ENCODE data around the gene SPRYD3. TPM values are rescaled to one million over a fixed set of nuclear protein-coding genes. Genes with fewer than 3 reads are reported as not detected.

SPRYD3 gene
- total and polyA plus RNA-seq, 2 experiments from 2014 or later, result 4.3 to 5.4 TPM

GRCh38 chr12:53074283-53074998 is 4.7 kb downstream of the SPRYD3 start:
- no peak overlapping the region for H2AFZ ChIP-seq
- H3K4me1 Mint-ChIP-seq, result peaks cover 37% of the 10 kb centered on the region
- TF ChIP-seq CREB1 (CRISPR knock-in tag; IDR thresholded peaks at IDR 0.05; ENCODE audit: low read depth), result no peak
- H3K27me3 ChIP-seq (ENCODE audit: insufficient read depth), result 0 out of 2 replicates have a peak, but pooled peaks cover 3% of the 10 kb centered on the region
- H4K20me1 ChIP-seq (replicated peaks; ENCODE audit: insufficient read depth), result no peaks in the 10 kb centered on the region
- H3K36me3 Mint-ChIP-seq (ENCODE audit: low read depth), result peaks cover 11% of the 10 kb centered on the region
- H3K4me1 ChIP-seq (ENCODE audit: insufficient read depth), result peaks cover 23% of the 10 kb centered on the region
- ATAC-seq (no peak), DNase-seq (ENCODE audit: low spot score) (no peak)
- H3K4me2 ChIP-seq, result no peak overlapping the region
- no peaks in the 10 kb centered on the region for H3K79me2 ChIP-seq (replicated peaks; ENCODE audit: insufficient read depth)
- H3F3A ChIP-seq (replicated peaks; ENCODE audit: low read depth), result peaks cover 10% of the 10 kb centered on the region; the same call in 1 of the 2 replicates
- H3K4me3 Mint-ChIP-seq, result no peak overlapping the region
- H3K27ac Mint-ChIP-seq, result no peak overlapping the region
- peaks cover 17% of the 10 kb centered on the region for H3K27me3 Mint-ChIP-seq (ENCODE audit: insufficient read depth, low read depth, poor library complexity)
- no peak overlapping the region for H3K4me3 ChIP-seq
- no peaks in the 10 kb centered on the region for H3K9me2 ChIP-seq (ENCODE audit: insufficient read depth)
- no peaks in the 10 kb centered on the region for H3K9me3 Mint-ChIP-seq
- no peaks in the 10 kb centered on the region for H3K36me3 ChIP-seq (ENCODE audit: insufficient read depth)
- no peak overlapping the region for H3K27ac ChIP-seq (ENCODE audit: low read depth)

- no peak overlapping the region for H3K4me3 ChIP-seq
- H4K20me1 ChIP-seq (replicated peaks; ENCODE audit: insufficient read depth), result no peaks in the 10 kb centered on the region
- H3K9me2 ChIP-seq (ENCODE audit: insufficient read depth), result no peaks in the 10 kb centered on the region
- no peak for ATAC-seq
- H3K4me1 ChIP-seq (ENCODE audit: insufficient read depth), result peaks cover 29% of the 10 kb centered on the region
- H3F3A ChIP-seq (replicated peaks; ENCODE audit: low read depth), result peaks cover 9% of the 10 kb centered on the region; the same call in 1 of the 2 replicates
- no peak for DNase-seq (ENCODE audit: low spot score)
- no peaks in the 10 kb centered on the region for H3K9me3 Mint-ChIP-seq
- no peak overlapping the region for H3K4me2 ChIP-seq
- peaks cover 11% of the 10 kb centered on the region for H3K36me3 Mint-ChIP-seq (ENCODE audit: low read depth)
- H2AFZ ChIP-seq, result no peak overlapping the region
- no peaks in the 10 kb centered on the region for H3K79me2 ChIP-seq (replicated peaks; ENCODE audit: insufficient read depth)
- H3K27me3 Mint-ChIP-seq (ENCODE audit: insufficient read depth, low read depth, poor library complexity), result peaks cover 16% of the 10 kb centered on the region
- H3K4me3 Mint-ChIP-seq, result no peak overlapping the region
- no peak for TF ChIP-seq CTCF (conservative IDR thresholded peaks at IDR 0.05; ENCODE audit: low read depth in 2 of 2)
- TF ChIP-seq, protein P1, sequence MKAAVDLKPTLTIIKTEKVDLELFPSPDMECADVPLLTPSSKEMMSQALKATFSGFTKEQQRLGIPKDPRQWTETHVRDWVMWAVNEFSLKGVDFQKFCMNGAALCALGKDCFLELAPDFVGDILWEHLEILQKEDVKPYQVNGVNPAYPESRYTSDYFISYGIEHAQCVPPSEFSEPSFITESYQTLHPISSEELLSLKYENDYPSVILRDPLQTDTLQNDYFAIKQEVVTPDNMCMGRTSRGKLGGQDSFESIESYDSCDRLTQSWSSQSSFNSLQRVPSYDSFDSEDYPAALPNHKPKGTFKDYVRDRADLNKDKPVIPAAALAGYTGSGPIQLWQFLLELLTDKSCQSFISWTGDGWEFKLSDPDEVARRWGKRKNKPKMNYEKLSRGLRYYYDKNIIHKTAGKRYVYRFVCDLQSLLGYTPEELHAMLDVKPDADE (IDR thresholded peaks at IDR 0.05), result no peak
- TF ChIP-seq STAT1 (IDR thresholded peaks at IDR 0.05; ENCODE audit: unreplicated experiment), result no peak
- H3K27me3 ChIP-seq (ENCODE audit: insufficient read depth), result 0 out of 2 replicates have a peak, but pooled peaks cover 3% of the 10 kb centered on the region
- no peaks in the 10 kb centered on the region for H3K36me3 ChIP-seq (ENCODE audit: insufficient read depth)
- H3K4me1 Mint-ChIP-seq, result peaks cover 43% of the 10 kb centered on the region
- no peak overlapping the region for H3K27ac ChIP-seq (ENCODE audit: low read depth)
- no peak overlapping the region for H3K27ac Mint-ChIP-seq
Observed at GRCh38 chr12:53073881-53074280, 5.3 kb downstream of the SPRYD3 start.

All from GM23338 (cell line).